Panc1 (cell line): ENCODE data around the gene ZNF326.

ENCODE experiments used
- CTCF ChIP-seq: fragments of 450-650 bp; IDR thresholded peaks from 2 replicates; pipeline ENCODE4 v1.5.1; 2017; ENCODE audit warnings: mild to moderate bottlenecking
- POLR2AphosphoS5 ChIP-seq: IDR thresholded peaks from 2 replicates; pipeline ENCODE4 v1.6.1; 2012; ENCODE audit warnings: mild to moderate bottlenecking, low read depth, low read length, moderate library complexity
- TCF7L2 ChIP-seq: IDR thresholded peaks from 2 replicates; pipeline ENCODE4 v1.6.1; 2011; ENCODE audit warnings: mild to moderate bottlenecking, low read depth, low read length, inconsistent platforms

- TF ChIP-seq CTCF (no peak), POLR2AphosphoS5 (no peak), TCF7L2 (no peak)
Measured at GRCh38 chr1:89962024-89962741, 32.7 kb upstream of the ZNF326 start.
